Activated CD8-positive, alpha-beta memory T cell treated with anti-CD3 and anti-CD28 coated beads for 36 hours (primary cell): ENCODE results near the gene SLC10A2. TPM values are rescaled to one million over a fixed set of nuclear protein-coding genes. Genes with fewer than 3 reads are reported as not detected.

Source experiments
- CTCF ChIA-PET: fragments of 350-600 bp; sonication (Branson Sonifier 250); formaldehyde crosslinking; loops from one replicate; lab custom pipeline; 2021; ENCODE audit warnings: antibody characterized with exemption; lab: Charles Lee
- POLR2A ChIA-PET: fragments of 350-600 bp; sonication (Branson Sonifier 250); formaldehyde crosslinking; loops from one replicate; lab custom pipeline; 2021; ENCODE audit warnings: antibody characterized with exemption; lab: Charles Lee
- total RNA-seq, 2 experiments: library from RNA; stranded (reverse); gene quantifications; one replicate each; pipeline ENCODE4 v1.2.3, GENCODE V29; 2021

Gene SLC10A2
- total RNA-seq, 2 experiments from 2014 or later: not detected

DNA sequence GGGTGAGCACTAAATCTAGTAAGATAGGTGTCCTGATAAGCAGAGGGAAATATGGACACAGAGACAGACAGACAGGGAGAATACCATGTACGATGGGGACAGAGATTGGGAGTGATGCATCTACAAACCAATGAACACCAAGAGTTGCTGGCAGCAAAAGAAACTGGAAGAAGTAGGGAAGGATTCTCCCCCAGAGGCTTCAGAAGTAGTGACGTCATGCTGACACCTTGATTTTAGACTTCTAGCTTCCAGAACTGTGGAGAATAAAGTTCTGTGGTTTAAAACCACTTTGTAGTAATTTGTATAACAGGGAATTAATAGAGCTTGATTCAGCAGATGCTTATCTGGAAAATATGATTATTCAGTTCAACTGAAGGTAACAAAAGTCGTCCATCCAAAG lies 66.1 kb downstream of the SLC10A2 start:
- ChIA-PET POLR2A (no interaction called here), CTCF (interaction anchor here (1.0 kb wide), 1 partner anchor 17 kb away, joined by 3 read pairs; no protein-coding TSS in a partner anchor)

GRCh38 chr13:102999499-102999898 lies 66.7 kb downstream of the SLC10A2 start:
- POLR2A ChIA-PET: no interaction called here
- CTCF ChIA-PET: no interaction called here

Other genes with a start within 250 kb of the SLC10A2 start
- 10 to 100 TPM; 45.4 to 52.3 TPM for gene ERCC5, start 220.4 kb downstream of the SLC10A2 start, total RNA-seq